Neuronal stem cell (in vitro differentiated cells): ENCODE results near the gene TIMM13. TPM values are rescaled to one million over a fixed set of nuclear protein-coding genes. Genes with fewer than 3 reads are reported as not detected.

Experiments
- DNase-seq: peaks from one replicate; pipeline ENCODE4 v3.0.0-alpha.2; 2013; ENCODE audit warnings: low spot score
- H2AFZ ChIP-seq: one replicate; pipeline ENCODE4 v1.6.1; 2013; ENCODE audit warnings: mild to moderate bottlenecking, low read length, inconsistent platforms
- H2AK5ac ChIP-seq: 2 replicates; pipeline ENCODE4 v1.6.1; 2013; ENCODE audit warnings: low read depth, mild to moderate bottlenecking, inconsistent platforms, low read length, moderate library complexity, mixed read lengths
- H2BK120ac ChIP-seq: 2 replicates; pipeline ENCODE4 v1.6.1; 2013; ENCODE audit warnings: low read depth, mild to moderate bottlenecking, inconsistent platforms, low read length, moderate library complexity, mixed read lengths
- H2BK12ac ChIP-seq: one replicate; pipeline ENCODE4 v1.6.1; 2013; ENCODE audit warnings: low read length, inconsistent platforms
- H2BK15ac ChIP-seq: 2 replicates; pipeline ENCODE4 v1.6.1; 2013; ENCODE audit warnings: mild to moderate bottlenecking, low read length, inconsistent platforms, mixed read lengths
- H2BK5ac ChIP-seq: one replicate; pipeline ENCODE4 v1.6.1; 2013; ENCODE audit warnings: inconsistent platforms, mild to moderate bottlenecking, low read length, moderate library complexity
- H3K14ac ChIP-seq: one replicate; pipeline ENCODE4 v1.6.1; 2013; ENCODE audit warnings: low read length, inconsistent platforms
- H3K18ac ChIP-seq: 2 replicates; pipeline ENCODE4 v1.6.1; 2013; ENCODE audit warnings: low read length, inconsistent platforms
- H3K23ac ChIP-seq: 2 replicates; pipeline ENCODE4 v1.6.1; 2013; ENCODE audit warnings: low read depth, mild to moderate bottlenecking, mixed read lengths, low read length, inconsistent platforms; ENCODE audit not compliant: poor library complexity
- H3K27ac ChIP-seq: replicated peaks from 3 replicates; pipeline ENCODE4 v1.5.1; 2013; ENCODE audit warnings: low read length, inconsistent platforms
- H3K27me3 ChIP-seq, 3 experiments: 2 replicates each; pipeline ENCODE4 v1.6.1; 2013; ENCODE audit warnings: low read length in 3 of 3, mild to moderate bottlenecking in 2 of 3, inconsistent platforms in 1 of 3, low read depth in 1 of 3, mixed read lengths in 1 of 3, moderate library complexity in 1 of 3; ENCODE audit not compliant: control insufficient read depth in 3 of 3, insufficient read depth in 3 of 3
- H3K36me3 ChIP-seq, 2 donors: replicated peaks in 1 of 2; 2 replicates each; pipeline ENCODE4 v1.6.1; 2013; ENCODE audit warnings: low read length in 2 of 2; ENCODE audit not compliant: control insufficient read depth in 2 of 2, insufficient read depth in 2 of 2
- H3K4ac ChIP-seq: 2 replicates; pipeline ENCODE4 v1.6.1; 2013; ENCODE audit warnings: inconsistent platforms, mild to moderate bottlenecking, low read length, moderate library complexity
- H3K4me1 ChIP-seq, 2 donors: 1 replicate in 1 of 2; 2 replicates in 1 of 2; pipeline ENCODE4 v1.6.1; 2013; ENCODE audit warnings: low read length in 2 of 2, low read depth in 1 of 2; ENCODE audit not compliant: control insufficient read depth in 2 of 2, insufficient read depth in 1 of 2
- H3K4me2 ChIP-seq: one replicate; pipeline ENCODE4 v1.6.1; 2013; ENCODE audit warnings: mild to moderate bottlenecking, low read length, inconsistent platforms; ENCODE audit not compliant: insufficient read depth, poor library complexity, severe bottlenecking
- H3K4me3 ChIP-seq, 2 donors: 2 replicates each; pipeline ENCODE4 v1.5.1; 2013; ENCODE audit warnings: low read length in 2 of 2, mild to moderate bottlenecking in 2 of 2, inconsistent platforms in 1 of 2, moderate library complexity in 1 of 2
- H3K79me1 ChIP-seq: one replicate; pipeline ENCODE4 v1.6.1; 2013; ENCODE audit warnings: low read depth, mild to moderate bottlenecking, inconsistent platforms, low read length, moderate library complexity
- H3K9ac ChIP-seq: one replicate; pipeline ENCODE4 v1.6.1; 2013; ENCODE audit warnings: mild to moderate bottlenecking, low read depth, low read length, inconsistent platforms; ENCODE audit not compliant: poor library complexity
- H3K9me3 ChIP-seq, 2 donors: replicated peaks in 1 of 2; 2 replicates each; pipeline versions ENCODE3 to v1.6.1; 2013; ENCODE audit warnings: low read length in 2 of 2, mild to moderate bottlenecking in 2 of 2, inconsistent platforms in 1 of 2, low read depth in 1 of 2, mixed read lengths in 1 of 2, moderate library complexity in 1 of 2; ENCODE audit not compliant: control insufficient read depth in 2 of 2, insufficient read depth in 1 of 2
- H4K8ac ChIP-seq: one replicate; pipeline ENCODE4 v1.6.1; 2013; ENCODE audit warnings: low read depth, mild to moderate bottlenecking, inconsistent platforms, low read length, moderate library complexity
- H4K91ac ChIP-seq: one replicate; pipeline ENCODE4 v1.6.1; 2013; ENCODE audit warnings: low read length, low read depth, mild to moderate bottlenecking, inconsistent platforms; ENCODE audit not compliant: poor library complexity
- WGBS, 2 donors: extraction: QIAGEN DNeasy Blood & Tissue Kit; methylation state at CpG; one replicate each; pipeline ENCODE4 v1.1.7; 2013; ENCODE audit warnings: missing lambda C conversion rate in 2 of 2, mixed read lengths in 1 of 2; ENCODE audit not compliant: insufficient read length in 2 of 2, insufficient replicate concordance in 1 of 2; ENCODE audit errors: extremely low coverage in 2 of 2; 5-methylcytosine and 5-hydroxymethylcytosine counted together
- polyA plus RNA-seq, 2 experiments: library from polyadenylated mRNA; stranded (reverse); fragments of 200-250 nt; gene quantifications; one replicate each; pipeline ENCODE4 v1.2.3, GENCODE V29; 2013

TIMM13 gene
- polyA plus RNA-seq (2013, experiment 1 of 2): 75.3 TPM
- polyA plus RNA-seq (2013, experiment 2 of 2): 72.7 TPM

DNA sequence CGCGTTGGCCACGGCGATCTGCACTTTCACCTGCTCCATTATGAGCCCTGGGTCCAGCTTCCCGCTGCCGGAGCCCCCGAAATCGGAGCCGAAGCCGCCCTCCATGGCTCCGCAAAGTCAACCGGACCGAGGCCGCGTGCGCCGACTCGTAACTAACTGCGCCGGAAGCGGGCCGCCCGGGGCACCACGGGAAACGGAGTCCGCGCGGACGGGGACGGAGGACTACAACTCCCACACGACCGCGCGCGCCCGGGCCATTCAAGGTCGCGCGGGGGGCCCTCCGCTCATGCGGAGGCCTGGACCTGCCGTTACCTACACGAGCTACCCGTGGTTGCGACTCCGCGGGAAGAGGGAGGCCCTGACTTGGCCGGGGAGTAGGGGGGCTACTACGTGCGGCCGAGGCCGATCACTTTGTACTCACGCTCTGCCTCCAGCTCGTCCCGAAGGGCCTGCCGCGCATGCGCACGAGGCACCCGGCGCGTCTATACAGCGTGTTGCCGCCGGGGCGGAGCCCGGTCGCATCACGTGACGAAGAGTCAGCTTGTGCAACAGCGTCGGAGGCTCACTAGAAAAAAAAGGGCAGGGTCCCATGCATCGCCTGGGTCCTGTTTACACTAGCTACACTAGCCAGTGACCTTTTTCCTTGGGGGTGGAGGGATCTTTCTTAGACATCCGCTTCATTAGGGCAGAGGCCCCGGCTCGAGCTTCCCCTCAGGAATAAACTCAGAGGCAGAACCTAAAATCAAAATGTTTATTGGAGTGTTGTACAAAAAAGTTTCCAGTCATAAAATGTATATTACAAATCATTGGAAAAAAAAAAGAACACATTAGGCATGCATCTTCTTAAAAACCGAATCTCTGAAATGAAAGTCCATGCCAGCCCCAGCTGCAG is at the start of gene TIMM13:
Gene TIMM13, minus strand, starts transcription at position 158 of the 892 bp plus-strand sequence. Its CDS starts 53 bp downstream, at position 105.
- Histone ChIP-seq H2AK5ac (peak within 1 kb of the TSS; percentile 90), H4K8ac (peak within 1 kb of the TSS; percentile 43), H3K18ac (peak within 1 kb of the TSS; percentile 100), H3K4me1 (peaks cover 15% of the 10 kb centered on the region in 2 donors), H3K4ac (peak within 1 kb of the TSS; percentile 84), H2AFZ (peak within 1 kb of the TSS; percentile 99), H3K4me3 (peak within 1 kb of the TSS; percentile 88 to 93), H3K9ac (peak within 1 kb of the TSS; percentile 99), H2BK12ac (peak within 1 kb of the TSS; percentile 73), H3K4me2 (peak within 1 kb of the TSS; percentile 98), H3K9me3 (peaks cover 0 to 1% of the 10 kb centered on the region in 2 donors), H2BK120ac (no peak within 1 kb of the TSS), H3K14ac (peak within 1 kb of the TSS; percentile 98), H3K36me3 (peaks cover 32 to 64% of the 10 kb centered on the region in 2 donors), H2BK5ac (peak within 1 kb of the TSS; percentile 100), H3K79me1 (peaks cover 19% of the 10 kb centered on the region), H3K27ac (peak within 1 kb of the TSS; percentile 94), H2BK15ac (peak within 1 kb of the TSS; percentile 85), H4K91ac (no peak within 1 kb of the TSS), H3K23ac (peak within 1 kb of the TSS; percentile 100), H3K27me3 (no peaks in the 10 kb centered on the region)
- peak; percentile 98 for DNase-seq
- no CpG with 5 or more reads among the region's 77 CpGs for WGBS, 2 donors

DNA sequence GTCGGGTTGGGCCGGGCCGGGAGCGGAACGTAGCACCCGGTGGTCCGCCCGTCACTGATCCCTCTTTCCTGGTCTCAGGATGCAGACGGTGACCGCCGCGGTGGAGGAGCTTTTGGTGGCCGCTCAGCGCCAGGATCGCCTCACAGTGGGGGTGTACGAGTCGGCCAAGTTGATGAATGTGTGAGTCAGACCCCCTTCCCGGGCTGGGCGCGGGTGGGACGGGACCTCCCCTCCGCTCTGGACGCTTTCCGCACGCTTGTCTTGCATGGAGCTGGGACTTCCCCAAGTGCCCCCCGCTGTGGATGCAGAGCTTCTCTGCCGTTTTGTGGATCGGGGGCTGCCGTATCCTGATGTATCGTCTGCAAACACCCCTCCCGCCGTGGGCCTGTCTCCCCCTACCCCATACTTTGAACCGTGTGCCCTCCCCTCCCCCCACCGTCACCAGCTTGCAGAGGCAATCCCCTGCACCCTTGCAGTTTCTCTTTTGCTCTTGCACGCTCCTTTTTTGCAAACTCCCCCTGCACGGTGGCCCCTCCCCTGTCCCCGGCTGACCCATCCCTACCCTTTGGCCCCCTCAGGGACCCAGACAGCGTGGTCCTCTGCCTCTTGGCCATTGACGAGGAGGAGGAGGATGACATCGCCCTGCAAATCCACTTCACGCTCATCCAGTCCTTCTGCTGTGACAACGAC is 49.2 kb upstream of the TIMM13 start:
- Histone ChIP-seq H3K9me3 (peaks cover 0 to under 1% of the 10 kb centered on the region in 2 donors), H3K4me3 (peak overlapping the region; percentile 70 to 87), H3K4me1 (peaks cover 18 to 20% of the 10 kb centered on the region in 2 donors), H2AFZ (peak overlapping the region; percentile 73), H3K4me2 (peak overlapping the region; percentile 100), H2BK15ac (peak overlapping the region; percentile 92), H4K8ac (no peak overlapping the region), H3K4ac (no peak overlapping the region), H2BK120ac (no peak overlapping the region), H2BK5ac (no peak overlapping the region), H4K91ac (no peak overlapping the region), H3K27me3 (peaks cover 0 to 52% (median 23%) of the 10 kb centered on the region in 3 experiments), H3K18ac (peak overlapping the region; percentile 95), H3K36me3 (peaks cover 0 to 5% of the 10 kb centered on the region in 2 donors), H2BK12ac (peak overlapping the region; percentile 0), H3K23ac (peak overlapping the region; percentile 29), H3K14ac (peak overlapping the region; percentile 94), H3K27ac (no peak overlapping the region), H3K79me1 (no peaks in the 10 kb centered on the region), H2AK5ac (peak overlapping the region; percentile 54), H3K9ac (peak overlapping the region; percentile 93)
- DNase-seq: no peak
- WGBS, 2 donors: no CpG with 5 or more reads among the region's 42 CpGs

DNA sequence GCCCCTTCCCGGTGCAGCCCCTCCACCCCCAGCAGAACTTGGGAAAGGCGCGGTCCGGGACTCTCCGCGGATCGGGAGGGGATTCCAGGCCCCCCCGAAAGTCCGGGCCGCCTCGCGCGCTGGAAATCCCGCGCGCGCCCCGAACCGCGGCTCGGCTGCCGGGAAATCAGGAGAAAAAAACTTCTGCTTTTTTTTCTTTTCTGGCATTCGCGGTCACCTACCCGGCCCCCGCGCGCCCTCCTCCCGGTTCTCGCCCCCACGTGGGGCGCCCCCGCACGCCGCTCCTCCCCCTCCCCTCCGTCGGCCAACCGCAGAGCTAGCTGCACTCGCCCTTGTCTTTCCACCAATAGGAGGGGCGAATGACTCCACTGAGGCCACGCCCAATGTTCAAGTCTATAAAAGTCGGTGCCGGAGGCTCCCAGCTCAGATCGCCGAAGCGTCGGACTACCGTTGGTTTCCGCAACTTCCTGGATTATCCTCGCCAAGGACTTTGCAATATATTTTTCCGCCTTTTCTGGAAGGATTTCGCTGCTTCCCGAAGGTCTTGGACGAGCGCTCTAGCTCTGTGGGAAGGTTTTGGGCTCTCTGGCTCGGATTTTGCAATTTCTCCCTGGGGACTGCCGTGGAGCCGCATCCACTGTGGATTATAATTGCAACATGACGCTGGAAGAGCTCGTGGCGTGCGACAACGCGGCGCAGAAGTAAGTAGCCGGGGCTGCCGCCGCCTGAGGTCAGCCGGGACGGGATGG is 48.5 kb upstream of the TIMM13 start, which contains the start of gene GADD45B:
Gene GADD45B, plus strand, starts transcription at position 426 of the 749 bp plus-strand sequence. Its CDS starts 232 bp downstream, at position 658.
- Histone ChIP-seq H3K4me2 (peak within 1 kb of the TSS; percentile 100), H2BK5ac (peak within 1 kb of the TSS; percentile 66), H3K14ac (peak within 1 kb of the TSS; percentile 94), H2BK15ac (peak within 1 kb of the TSS; percentile 92), H2BK12ac (peak within 1 kb of the TSS; percentile 73), H4K8ac (no peak within 1 kb of the TSS), H3K79me1 (no peaks in the 10 kb centered on the region), H2BK120ac (no peak within 1 kb of the TSS), H3K4ac (peak within 1 kb of the TSS; percentile 11), H3K27me3 (peaks cover 0 to 52% (median 23%) of the 10 kb centered on the region in 3 experiments), H4K91ac (no peak within 1 kb of the TSS), H3K4me3 (peak within 1 kb of the TSS; percentile 70 to 87), H2AK5ac (peak within 1 kb of the TSS; percentile 90), H3K4me1 (peaks cover 18 to 20% of the 10 kb centered on the region in 2 donors), H3K27ac (no peak within 1 kb of the TSS), H3K36me3 (peaks cover 0 to 5% of the 10 kb centered on the region in 2 donors), H3K9me3 (no peaks in the 10 kb centered on the region), H3K23ac (peak within 1 kb of the TSS; percentile 95), H2AFZ (peak within 1 kb of the TSS; percentile 84), H3K18ac (peak within 1 kb of the TSS; percentile 95), H3K9ac (peak within 1 kb of the TSS; percentile 93)
- peak; percentile 95 for DNase-seq
- WGBS, 2 donors: no CpG with 5 or more reads among the region's 70 CpGs
